H1 (cell line): Measurements from ENCODE around the gene UNC13D. TPM values are rescaled to one million over a fixed set of nuclear protein-coding genes. Genes with fewer than 3 reads are reported as not detected.

Source experiments
- CTCF ChIA-PET: fragments of 300-600 bp; sonication (Branson Sonifier 250); formaldehyde crosslinking; loops from one replicate; lab custom pipeline; 2021; ENCODE audit not compliant: partially characterized antibody; lab: Charles Lee
- POLR2A ChIA-PET: fragments of 300-600 bp; sonication (Branson Sonifier 250); formaldehyde crosslinking; loops from one replicate; lab custom pipeline; 2021; ENCODE audit warnings: inconsistent platforms; ENCODE audit not compliant: partially characterized antibody; lab: Charles Lee
- DNase-seq, 2 experiments: peaks; one replicate each; pipeline versions ENCODE4 v3.0.0 to v3.0.0-alpha.2; 2010 to 2022; ENCODE audit warnings: low spot score in 2 of 2, low read depth in 1 of 2, mixed read lengths in 1 of 2
- FAIRE-seq: peaks from 2 replicates; lab custom pipeline; 2011; peaks lifted over from hg19 to GRCh38; lab: Jason Lieb, UNC
- H2AFZ ChIP-seq: 2 replicates; pipeline ENCODE4 v1.8.1; 2012; ENCODE audit warnings: low read length, inconsistent platforms
- H2AK5ac ChIP-seq: 2 replicates; pipeline ENCODE4 v1.6.1; 2013; ENCODE audit warnings: low read depth, low read length
- H2BK120ac ChIP-seq: replicated peaks from 2 replicates; pipeline ENCODE3; 2013; ENCODE audit warnings: low read depth, low read length, inconsistent platforms
- H2BK12ac ChIP-seq: 2 replicates; pipeline ENCODE4 v1.6.1; 2013; ENCODE audit warnings: low read depth, low read length
- H2BK15ac ChIP-seq: 2 replicates; pipeline ENCODE4 v1.6.1; 2013; ENCODE audit warnings: low read length
- H2BK20ac ChIP-seq: 2 replicates; pipeline ENCODE4 v1.6.1; 2013; ENCODE audit warnings: low read length
- H2BK5ac ChIP-seq: 2 replicates; pipeline ENCODE4 v1.6.1; 2013; ENCODE audit warnings: low read depth, low read length
- H3K14ac ChIP-seq: 2 replicates; pipeline ENCODE4 v1.6.1; 2013; ENCODE audit warnings: inconsistent platforms; ENCODE audit not compliant: insufficient read length
- H3K18ac ChIP-seq: 2 replicates; pipeline ENCODE4 v1.6.1; 2013; ENCODE audit warnings: low read length; ENCODE audit errors: extremely low read depth
- H3K23ac ChIP-seq: 2 replicates; pipeline ENCODE4 v1.6.1; 2013; ENCODE audit warnings: inconsistent platforms; ENCODE audit not compliant: insufficient read length
- H3K23me2 ChIP-seq: 2 replicates; pipeline ENCODE4 v1.6.1; 2013; ENCODE audit warnings: low read depth, low read length
- H3K27ac ChIP-seq: 2 replicates; pipeline ENCODE4 v1.6.1; 2011; ENCODE audit warnings: low read depth, low read length, inconsistent platforms
- H3K27me3 ChIP-seq, 4 experiments: replicated peaks in 1 of 4; 1 replicate in 1 of 4; 2 replicates in 3 of 4; pipeline versions ENCODE4 v1.6.1 to v1.8.1; 2011 to 2013; ENCODE audit warnings: low read length in 3 of 4, mild to moderate bottlenecking in 3 of 4, inconsistent platforms in 2 of 4, mixed read lengths in 2 of 4, moderate library complexity in 1 of 4; ENCODE audit not compliant: control insufficient read depth in 3 of 4, insufficient read depth in 3 of 4; ENCODE audit errors: extremely low read depth in 1 of 4
- H3K36me3 ChIP-seq, 4 experiments: 2 replicates each; pipeline versions ENCODE4 v1.6.1 to v1.8.1; 2011 to 2013; ENCODE audit warnings: mild to moderate bottlenecking in 4 of 4, low read length in 3 of 4, moderate library complexity in 2 of 4, control low read depth in 1 of 4, inconsistent platforms in 1 of 4; ENCODE audit not compliant: insufficient read depth in 4 of 4, control insufficient read depth in 2 of 4
- H3K4ac ChIP-seq: replicated peaks from 2 replicates; pipeline ENCODE3; 2013; ENCODE audit warnings: low read length, low read depth, mixed read lengths, inconsistent platforms; ENCODE audit not compliant: insufficient read length
- H3K4me1 ChIP-seq, 4 experiments: replicated peaks in 1 of 4; 1 replicate in 1 of 4; 2 replicates in 3 of 4; pipeline versions ENCODE4 v1.6.1 to v1.8.1; 2011 to 2013; ENCODE audit warnings: low read length in 3 of 4, inconsistent platforms in 2 of 4, mixed read lengths in 1 of 4; ENCODE audit not compliant: insufficient read depth in 4 of 4, control insufficient read depth in 3 of 4
- H3K4me2 ChIP-seq, 2 experiments: 2 replicates each; pipeline versions ENCODE4 v1.6.1 to v1.8.1; 2011 to 2013; ENCODE audit warnings: low read depth in 2 of 2, low read length in 2 of 2, control low read depth in 1 of 2, inconsistent platforms in 1 of 2, mild to moderate bottlenecking in 1 of 2; ENCODE audit not compliant: insufficient read depth in 1 of 2
- H3K4me3 ChIP-seq, 4 experiments: fragments of 200-600, 300-600 bp in 1 of 4; sonication (generic), shearing (Covaris generic), sonication (Bioruptor Twin) in 1 of 4; 2 replicates each; pipeline versions ENCODE4 v1.5.1 to v1.8.1; 2011 to 2016; ENCODE audit warnings: low read length in 4 of 4, low read depth in 3 of 4, control low read depth in 2 of 4, inconsistent platforms in 2 of 4, mild to moderate bottlenecking in 2 of 4, mixed read lengths in 1 of 4, moderate library complexity in 1 of 4; ENCODE audit not compliant: insufficient read depth in 2 of 4; ENCODE audit errors: extremely low read depth in 1 of 4
- H3K56ac ChIP-seq: replicated peaks from 2 replicates; pipeline ENCODE3; 2013; ENCODE audit warnings: low read depth, mild to moderate bottlenecking, mixed read lengths, low read length, inconsistent platforms; ENCODE audit not compliant: insufficient read length
- H3K79me1 ChIP-seq: 2 replicates; pipeline ENCODE4 v1.6.1; 2013; ENCODE audit warnings: low read depth, low read length, control low read depth
- H3K79me2 ChIP-seq, 2 experiments: 2 replicates each; pipeline versions ENCODE4 v1.6.1 to v1.8.1; 2012 to 2013; ENCODE audit warnings: low read length in 2 of 2, mild to moderate bottlenecking in 2 of 2, inconsistent platforms in 1 of 2; ENCODE audit not compliant: insufficient read depth in 2 of 2, control insufficient read depth in 1 of 2
- H3K9ac ChIP-seq, 4 experiments: replicated peaks in 1 of 4; 1 replicate in 1 of 4; 2 replicates in 3 of 4; pipeline versions ENCODE4 v1.6.1 to v1.8.1; 2011 to 2013; ENCODE audit warnings: low read depth in 3 of 4, low read length in 3 of 4, control low read depth in 2 of 4, mild to moderate bottlenecking in 2 of 4, moderate library complexity in 2 of 4, inconsistent platforms in 1 of 4; ENCODE audit errors: extremely low read depth in 1 of 4
- H3K9me3 ChIP-seq, 2 experiments: 2 replicates each; pipeline versions ENCODE4 v1.6.1 to v1.8.1; 2012 to 2013; ENCODE audit warnings: mild to moderate bottlenecking in 2 of 2, moderate library complexity in 2 of 2, control low read depth in 1 of 2, inconsistent platforms in 1 of 2, low read depth in 1 of 2, low read length in 1 of 2, mixed read lengths in 1 of 2; ENCODE audit not compliant: insufficient read depth in 2 of 2
- H4K20me1 ChIP-seq, 2 experiments: replicated peaks in 1 of 2; 2 replicates each; pipeline versions ENCODE3 to v1.8.1; 2011 to 2013; ENCODE audit warnings: inconsistent platforms in 2 of 2, low read length in 2 of 2, mild to moderate bottlenecking in 1 of 2; ENCODE audit not compliant: insufficient read depth in 2 of 2, control insufficient read depth in 1 of 2
- H4K5ac ChIP-seq: 2 replicates; pipeline ENCODE4 v1.6.1; 2013; ENCODE audit warnings: low read length, low read depth, mixed read lengths, inconsistent platforms; ENCODE audit not compliant: insufficient read length
- H4K8ac ChIP-seq: 2 replicates; pipeline ENCODE4 v1.8.0; 2013; ENCODE audit warnings: mild to moderate bottlenecking, moderate library complexity, low read length, inconsistent platforms; ENCODE audit not compliant: insufficient read depth; ENCODE audit errors: extremely low read depth
- H4K91ac ChIP-seq: replicated peaks from 2 replicates; pipeline ENCODE3; 2013; ENCODE audit warnings: low read length, mixed read lengths, inconsistent platforms; ENCODE audit not compliant: insufficient read length
- ASH2L ChIP-seq: fragments of 200-600, 300-600 bp; sonication (generic); IDR thresholded peaks from one replicate; pipeline ENCODE4 v1.7.1; 2017; ENCODE audit warnings: low read length
- CTBP2 ChIP-seq: IDR thresholded peaks from 2 replicates; pipeline ENCODE4 v1.7.0; 2011; ENCODE audit warnings: borderline replicate concordance, mild to moderate bottlenecking, moderate library complexity, mixed read lengths, low read length; ENCODE audit not compliant: insufficient read depth, insufficient read length
- EGR1 ChIP-seq: IDR thresholded peaks from 2 replicates; pipeline ENCODE4 v1.6.1; 2011; ENCODE audit warnings: low read depth, low read length, borderline replicate concordance
- KDM1A ChIP-seq: fragments of 200-600, 300-600 bp; sonication (generic); IDR thresholded peaks from 2 replicates; pipeline ENCODE4 v1.7.1; 2016; ENCODE audit warnings: mild to moderate bottlenecking, low read length, borderline replicate concordance
- RAD21 ChIP-seq, 2 experiments: IDR thresholded peaks in 1 of 2; conservative IDR thresholded peaks in 1 of 2; 2 replicates each; pipeline ENCODE4 v1.6.1; 2011; ENCODE audit warnings: low read depth in 2 of 2, low read length in 2 of 2, improper control_type of control experiment in 1 of 2, inconsistent platforms in 1 of 2, mild to moderate bottlenecking in 1 of 2, moderate library complexity in 1 of 2
- RBBP5 ChIP-seq: IDR thresholded peaks from 2 replicates; pipeline ENCODE4 v1.7.1; 2012; ENCODE audit warnings: low read depth, mild to moderate bottlenecking, inconsistent platforms, low read length, moderate library complexity, borderline replicate concordance
- TAF7 ChIP-seq: optimal IDR thresholded peaks from 2 replicates; pipeline ENCODE3; 2011; ENCODE audit warnings: low read depth, mild to moderate bottlenecking, inconsistent platforms, low read length, moderate library complexity, borderline replicate concordance
- TCF12 ChIP-seq: IDR thresholded peaks from 2 replicates; pipeline ENCODE4 v1.6.1; 2011; ENCODE audit warnings: low read depth, mild to moderate bottlenecking, low read length
- YY1 ChIP-seq: IDR thresholded peaks from 2 replicates; pipeline ENCODE4 v1.6.1; 2011; ENCODE audit warnings: low read depth, mild to moderate bottlenecking, low read length
- WGBS, 2 experiments: shearing (Covaris generic) in 1 of 2; methylation state at CpG; one replicate each; pipeline versions ENCODE4 v1.1.6 to v1.1.7; 2013 to 2015; ENCODE audit warnings: low lambda C conversion rate in 2 of 2, mixed read lengths in 2 of 2, inconsistent platforms in 1 of 2, low coverage in 1 of 2, missing lambda C conversion rate in 1 of 2; ENCODE audit not compliant: insufficient replicate concordance in 2 of 2, insufficient coverage in 1 of 2, insufficient read length in 1 of 2; ENCODE audit errors: extremely low coverage in 1 of 2, missing lambda C conversion rate in 1 of 2; 5-methylcytosine and 5-hydroxymethylcytosine counted together
- polyA plus RNA-seq, 7 experiments: library from polyadenylated mRNA; depleted of rRNA in 3 of 7; stranded (reverse) in 5 of 7; unstranded in 2 of 7; fragments of >200 nt in 5 of 7; fragments of 200-250 nt in 2 of 7; gene quantifications; 1 replicate in 5 of 7; 2 replicates in 1 of 7; 4 replicates in 1 of 7; pipeline versions ENCODE4 v1.2.1 to v1.2.3, GENCODE V29; 2011 to 2013; ENCODE audit warnings: missing spikeins in 2 of 7, mixed read lengths in 2 of 7
- total RNA-seq: library from RNA; stranded (reverse); fragmentation: NEBNext Ultra II Directional; extraction: Animal tissue kit (Norgen Biotek cat#: 25700); gene quantifications from 2 replicates; pipeline ENCODE4 v1.2.1, GENCODE V29; 2021
- TF ChIP-seq, protein P1 (sequence below): IDR thresholded peaks from 2 replicates; pipeline ENCODE4 v1.6.1; 2012; ENCODE audit warnings: inconsistent platforms
- TF ChIP-seq, protein P2 (sequence below): IDR thresholded peaks from 2 replicates; pipeline ENCODE4 v1.6.1; 2011; ENCODE audit warnings: low read depth, mild to moderate bottlenecking, low read length; ENCODE audit not compliant: insufficient read depth

The UNC13D gene
- total and polyA plus RNA-seq, 2 of the 8 experiments (the other 6 are each of a cell fraction or from before 2014, with no cell fraction given): 3.6 to 8.4 TPM

DNA sequence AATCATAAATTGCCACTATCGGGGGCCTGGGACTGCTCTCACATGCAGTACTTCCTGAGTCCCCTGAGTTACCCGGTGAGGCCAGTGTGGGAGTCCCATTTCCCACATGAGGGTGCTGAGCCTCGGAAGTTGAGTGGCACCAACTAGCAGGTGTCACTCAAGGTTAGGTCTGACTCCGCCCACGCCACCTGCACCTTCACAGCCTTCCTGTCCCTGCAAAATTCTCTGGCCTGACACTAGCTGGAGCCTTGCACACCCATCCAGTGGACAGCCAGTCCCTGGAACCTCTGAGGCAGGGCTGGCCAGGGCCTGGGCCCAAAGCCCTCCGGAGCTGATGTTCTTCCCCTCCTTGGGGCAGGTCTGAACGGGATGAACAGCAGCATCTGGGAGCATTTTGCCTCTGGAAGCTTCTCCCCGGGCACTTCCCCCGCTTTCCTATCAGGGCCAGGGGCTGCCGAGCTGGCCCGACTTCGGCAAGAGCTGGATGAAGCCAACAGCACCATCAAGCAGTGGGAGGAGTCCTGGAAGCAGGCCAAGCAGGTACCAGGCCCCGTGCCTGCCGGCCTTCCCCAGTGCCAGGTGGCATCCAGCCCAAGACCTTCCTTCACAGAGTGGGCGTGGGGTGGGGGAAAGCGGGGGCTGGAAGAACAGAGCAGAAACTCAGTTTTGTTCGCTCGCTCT, 21.9 kb downstream of the UNC13D start:
- Histone ChIP-seq H2AFZ (no peak overlapping the region), H2AK5ac (no peak overlapping the region), H3K4me2 (no peak overlapping the region), H3K14ac (no peak overlapping the region), H3K79me2 (no peaks in the 10 kb centered on the region), H3K36me3 (peaks cover 22 to 53% (median 47%) of the 10 kb centered on the region in 4 experiments), H4K91ac (no peak overlapping the region), H2BK120ac (no peak overlapping the region), H3K18ac (no peak overlapping the region), H3K56ac (no peak overlapping the region), H3K23me2 (no peaks in the 10 kb centered on the region), H2BK12ac (no peak overlapping the region), H4K8ac (no peak overlapping the region), H3K4me3 (no peak overlapping the region), H2BK20ac (no peak overlapping the region), H3K27ac (no peak overlapping the region), H3K9me3 (no peaks in the 10 kb centered on the region), H4K20me1 (peaks cover 0 to 6% of the 10 kb centered on the region in 2 experiments), H3K4ac (no peak overlapping the region), H3K4me1 (peaks cover 0 to 2% (median 1%) of the 10 kb centered on the region in 4 experiments; a peak in 5 of 7 replicates), H2BK5ac (no peak overlapping the region), H2BK15ac (no peak overlapping the region), H3K23ac (no peak overlapping the region), H3K27me3 (no peaks in the 10 kb centered on the region), H3K9ac (no peak overlapping the region), H3K79me1 (no peaks in the 10 kb centered on the region), H4K5ac (no peak overlapping the region)
- ChIA-PET POLR2A (interaction anchor here (0.6 to 16.0 kb wide), 7 partner anchors 11 to 58 kb away, joined by 3 to 216 read pairs (median 6); partner anchors contain the start of gene UNK), CTCF (interaction anchor here (0.8 to 21.9 kb wide), 5 partner anchors 11 to 197 kb away, joined by 3 to 563 read pairs (median 9); partner anchors contain the start of genes UNC13D and WBP2)
- FAIRE-seq (no peak), DNase-seq (no peak)
- TF ChIP-seq ASH2L: no peak
- TF ChIP-seq TAF7: no peak
- TF ChIP-seq, protein P1, sequence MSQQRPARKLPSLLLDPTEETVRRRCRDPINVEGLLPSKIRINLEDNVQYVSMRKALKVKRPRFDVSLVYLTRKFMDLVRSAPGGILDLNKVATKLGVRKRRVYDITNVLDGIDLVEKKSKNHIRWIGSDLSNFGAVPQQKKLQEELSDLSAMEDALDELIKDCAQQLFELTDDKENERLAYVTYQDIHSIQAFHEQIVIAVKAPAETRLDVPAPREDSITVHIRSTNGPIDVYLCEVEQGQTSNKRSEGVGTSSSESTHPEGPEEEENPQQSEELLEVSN: no peak
- no peak for TF ChIP-seq CTBP2
- TF ChIP-seq, protein P2, sequence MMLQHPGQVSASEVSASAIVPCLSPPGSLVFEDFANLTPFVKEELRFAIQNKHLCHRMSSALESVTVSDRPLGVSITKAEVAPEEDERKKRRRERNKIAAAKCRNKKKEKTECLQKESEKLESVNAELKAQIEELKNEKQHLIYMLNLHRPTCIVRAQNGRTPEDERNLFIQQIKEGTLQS: no peak
- TF ChIP-seq TCF12: no peak
- no peak for TF ChIP-seq RBBP5
- no peak for TF ChIP-seq RAD21 (IDR thresholded peaks at IDR 0.05 in 1 of 2, conservative IDR thresholded peaks at IDR 0.05 in 1 of 2; ENCODE audit: low read depth in 2 of 2, low read length in 2 of 2)
- no peak for TF ChIP-seq KDM1A
- no peak for TF ChIP-seq EGR1
- no peak for TF ChIP-seq YY1
- WGBS, 2 experiments: 95% methylated on average over 18 of the region's 18 CpGs; no CpG with 5 or more reads in 1 of the 2 experiments
